NCI-H446 (cell line): ENCODE data around the gene IER3.
A peak's percentile ranks its signal among the peaks of the same experiment; 100 is the strongest.
"Not testable (repeated sequence)": the region's sequence is repeated elsewhere in the genome, so short reads cannot be mapped to it uniquely, and the experiment has no call there.

Experiments used
- DNase-seq, 2 experiments: peaks; one replicate each; lab custom pipeline; 2025; lab: John Stamatoyannopoulos, UW

The IER3 gene

DNA sequence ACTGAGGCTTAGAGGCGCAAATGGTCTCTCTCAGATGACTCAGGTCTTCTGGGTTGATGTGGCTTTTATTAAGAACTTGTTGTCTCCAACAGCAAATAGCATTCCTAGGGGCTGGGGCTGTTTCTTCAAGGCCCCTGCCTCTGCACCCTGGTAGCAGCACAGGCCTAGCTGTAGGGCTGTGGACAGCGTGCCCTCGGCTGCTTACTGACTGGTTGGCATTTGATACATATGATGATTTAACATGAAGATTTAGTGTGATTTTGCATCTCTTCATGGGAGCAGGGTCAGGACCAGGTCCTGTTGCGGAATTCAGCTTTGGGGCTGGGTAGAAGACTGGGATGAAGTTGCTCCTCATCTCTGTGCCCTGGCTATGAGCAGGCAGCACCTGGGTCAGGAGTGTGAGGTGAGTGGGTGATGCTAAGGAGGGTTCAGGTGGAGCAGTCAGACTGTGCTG is 24.3 kb upstream of the IER3 start:
- DNase-seq: no peak

DNA sequence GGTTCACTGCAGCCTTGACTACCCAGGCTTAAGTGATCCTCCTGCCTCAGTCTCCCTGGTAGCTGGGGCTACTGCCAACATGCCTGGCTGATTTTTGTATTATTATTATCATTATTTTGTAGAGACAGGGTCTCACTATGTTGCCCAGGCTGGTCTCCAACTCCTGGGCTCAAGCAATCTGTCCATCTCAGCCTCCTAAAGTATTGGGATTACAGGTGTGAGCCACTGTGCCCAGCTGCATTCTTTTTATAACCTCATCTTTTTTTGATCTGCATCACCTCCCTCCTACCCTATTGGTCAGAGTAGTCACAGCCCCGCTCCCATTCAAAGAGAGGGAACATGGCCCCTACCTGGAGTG is 23.6 kb upstream of the IER3 start:
- no peak for DNase-seq

DNA sequence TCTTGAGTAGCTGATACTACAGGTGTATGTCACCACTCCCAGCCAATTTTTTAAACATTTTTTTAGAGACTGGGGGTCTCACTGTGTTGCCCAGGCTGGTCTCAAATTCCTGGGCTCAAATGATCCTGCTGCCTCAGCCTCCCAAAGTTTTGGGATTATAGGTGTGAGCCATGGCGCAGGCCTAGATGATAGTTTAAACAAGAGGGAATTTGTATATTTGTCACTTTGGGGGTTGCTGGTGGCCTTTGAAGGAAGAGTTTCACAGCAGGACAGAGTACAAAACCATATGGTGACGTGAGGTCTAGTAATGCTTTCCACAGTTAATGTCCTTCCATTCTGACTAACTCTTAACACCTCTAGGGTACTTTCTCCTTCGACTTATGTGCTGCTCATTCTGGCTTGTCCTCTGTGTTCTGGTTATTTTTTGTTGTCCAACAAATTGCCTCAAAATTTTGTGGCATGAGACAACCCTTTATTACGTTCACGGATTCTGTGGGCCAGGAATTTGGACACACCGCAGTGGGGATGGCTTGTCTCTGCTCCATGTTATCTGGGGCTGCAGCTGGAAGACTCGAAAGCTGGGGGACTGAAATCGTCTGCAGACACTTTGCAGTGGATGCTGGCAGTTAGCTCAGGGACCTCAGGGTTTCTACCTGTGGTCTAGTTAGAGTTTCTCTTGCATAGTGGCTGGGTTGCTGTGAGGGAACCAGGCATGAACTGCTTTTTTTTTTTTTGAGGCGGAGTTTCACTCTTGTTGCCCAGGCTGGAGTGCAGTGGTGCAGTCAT is 23.0 kb upstream of the IER3 start:
- no peak for DNase-seq

DNA sequence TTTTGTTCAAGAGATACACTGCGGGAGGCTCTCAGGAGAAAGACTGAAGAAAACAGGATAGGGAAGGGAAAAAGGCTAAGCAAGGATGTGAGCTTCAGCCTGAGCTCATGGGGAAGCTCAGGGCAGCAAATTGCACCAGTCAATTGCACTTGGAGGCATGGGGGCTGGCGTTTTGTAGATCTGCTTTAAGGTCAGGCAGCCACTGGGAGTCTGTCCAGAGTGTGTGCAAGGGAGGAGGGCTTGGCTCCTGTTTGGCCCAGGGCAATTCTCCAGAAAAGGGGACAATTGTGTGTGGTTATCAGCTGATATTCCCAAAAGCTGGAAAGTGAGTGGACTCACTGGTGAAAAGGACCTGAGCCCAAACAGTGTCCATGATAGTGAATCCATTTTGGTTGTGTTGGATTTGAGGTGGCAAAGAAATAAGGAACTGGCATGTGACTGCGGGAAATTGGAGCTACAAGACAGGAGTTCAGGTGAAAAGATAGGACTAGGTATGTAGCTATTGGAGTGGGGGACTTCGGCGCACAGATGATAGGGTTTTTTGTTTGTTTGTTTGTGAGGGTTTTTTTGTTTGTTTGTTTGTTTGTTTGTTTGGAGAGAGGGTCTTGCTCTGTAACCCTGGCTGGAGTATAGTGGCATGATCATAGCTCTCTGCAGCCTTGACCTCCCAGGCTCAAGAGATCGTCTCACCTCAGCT is 22.3 kb upstream of the IER3 start:
- DNase-seq: no peak

DNA sequence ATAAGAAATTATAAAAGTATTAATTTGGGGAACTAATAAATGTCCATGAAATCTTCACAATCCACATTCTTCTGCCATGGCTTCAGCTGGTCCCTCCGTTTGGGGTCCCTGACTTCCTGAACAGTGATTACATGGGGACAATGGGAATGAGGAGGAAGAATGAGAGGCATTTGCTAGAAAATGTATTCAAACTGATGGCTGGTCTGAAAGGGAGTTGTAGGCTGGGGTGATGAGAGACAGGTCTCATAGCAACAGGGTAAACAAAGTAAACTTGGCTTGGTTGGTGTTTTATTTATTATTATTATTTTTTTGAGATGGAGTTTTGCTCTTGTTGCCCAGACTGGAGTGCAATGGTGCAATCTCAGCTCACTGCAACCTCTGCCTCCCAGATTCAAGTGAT is 21.1 kb upstream of the IER3 start:
- DNase-seq: not testable (repeated sequence)

DNA sequence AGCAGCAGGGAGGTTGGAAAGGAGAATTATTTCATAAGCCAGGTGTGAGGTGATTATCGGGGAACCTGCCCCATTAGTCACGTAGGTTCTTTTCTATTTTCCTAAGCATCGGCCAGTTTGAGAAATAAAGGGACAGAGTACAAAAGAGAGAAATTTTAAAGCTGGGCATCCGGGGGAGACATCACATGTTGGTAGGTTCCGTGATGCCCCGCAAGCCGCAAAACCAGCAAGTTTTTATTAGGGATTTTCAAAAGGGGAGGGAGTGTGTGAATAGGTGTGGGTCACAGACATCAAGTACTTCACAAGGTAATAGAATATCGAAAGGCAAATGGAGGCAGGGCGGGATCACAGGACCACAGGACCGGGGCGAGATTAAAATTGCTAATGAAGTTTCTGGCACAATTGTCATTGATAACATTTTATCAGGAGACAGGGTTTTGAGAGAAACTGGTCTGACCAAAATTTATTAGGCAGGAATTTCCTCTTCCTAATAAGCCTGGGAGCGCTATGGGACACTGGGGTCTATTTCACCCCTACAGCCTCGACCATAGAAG is 20.2 kb upstream of the IER3 start:
- not testable (repeated sequence) for DNase-seq

DNA sequence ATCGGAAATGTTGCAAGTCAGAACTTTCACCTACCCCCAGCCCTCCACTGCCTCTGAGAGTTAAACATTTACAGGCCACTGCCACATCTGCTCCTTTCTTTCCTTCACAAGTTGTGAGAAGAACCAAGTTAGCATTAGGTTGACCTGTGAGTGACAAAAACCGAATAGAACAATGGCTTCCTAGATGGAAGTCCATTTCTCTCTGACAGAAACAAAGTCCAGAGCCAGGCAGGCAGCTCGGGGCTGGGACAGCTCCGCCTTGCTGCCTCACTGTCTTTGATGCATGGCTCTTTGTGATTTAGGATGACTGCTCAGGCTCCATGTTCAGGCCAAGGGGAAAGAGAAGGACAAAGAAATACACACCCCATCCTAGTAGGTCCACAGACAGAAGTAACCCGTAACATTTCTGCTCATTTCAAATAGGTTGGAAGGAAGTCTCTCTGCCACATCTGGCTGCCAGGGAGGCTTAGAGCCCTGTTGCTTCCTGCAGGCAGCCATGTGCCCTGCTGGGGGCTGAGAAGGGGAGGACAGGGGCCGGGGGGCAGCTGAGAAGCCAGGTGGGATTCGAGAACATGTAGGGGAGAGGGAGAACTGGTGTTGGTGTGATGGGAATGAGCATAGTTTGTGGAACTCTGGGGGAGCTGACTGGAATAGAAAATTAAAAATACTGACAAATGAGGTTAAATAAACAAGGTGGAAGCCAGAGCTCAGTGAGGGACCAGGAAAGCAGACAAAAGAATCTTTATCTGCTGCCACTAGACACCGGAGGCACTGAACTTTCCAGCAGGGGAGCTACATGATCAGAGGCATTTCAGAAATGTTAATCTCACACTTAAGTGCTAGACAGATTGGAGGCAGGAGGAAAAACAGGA is 19.5 kb upstream of the IER3 start:
- no peak for DNase-seq

DNA sequence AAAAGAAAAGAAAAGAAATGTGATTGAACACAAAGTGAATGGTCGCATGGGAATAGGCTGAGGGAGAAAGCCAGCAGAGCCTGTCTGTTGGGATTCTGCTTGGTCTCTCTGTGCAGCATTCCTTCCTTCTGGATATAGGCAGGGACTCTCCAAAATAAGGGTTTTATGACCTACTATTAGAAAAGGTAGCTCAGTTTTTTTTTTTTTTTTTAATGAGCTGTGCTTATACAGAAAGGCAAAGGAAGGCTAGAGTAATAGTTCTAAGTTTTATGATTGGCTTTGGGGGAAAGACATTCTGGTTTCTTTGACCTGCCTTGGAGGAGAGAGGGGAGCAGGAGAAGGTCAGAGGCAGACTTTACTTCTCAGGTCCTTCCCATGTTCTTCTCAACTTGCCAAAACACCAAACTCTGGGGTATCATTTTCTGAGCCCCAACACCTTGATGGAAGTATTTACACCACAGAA is 18.8 kb upstream of the IER3 start:
- no peak for DNase-seq

DNA sequence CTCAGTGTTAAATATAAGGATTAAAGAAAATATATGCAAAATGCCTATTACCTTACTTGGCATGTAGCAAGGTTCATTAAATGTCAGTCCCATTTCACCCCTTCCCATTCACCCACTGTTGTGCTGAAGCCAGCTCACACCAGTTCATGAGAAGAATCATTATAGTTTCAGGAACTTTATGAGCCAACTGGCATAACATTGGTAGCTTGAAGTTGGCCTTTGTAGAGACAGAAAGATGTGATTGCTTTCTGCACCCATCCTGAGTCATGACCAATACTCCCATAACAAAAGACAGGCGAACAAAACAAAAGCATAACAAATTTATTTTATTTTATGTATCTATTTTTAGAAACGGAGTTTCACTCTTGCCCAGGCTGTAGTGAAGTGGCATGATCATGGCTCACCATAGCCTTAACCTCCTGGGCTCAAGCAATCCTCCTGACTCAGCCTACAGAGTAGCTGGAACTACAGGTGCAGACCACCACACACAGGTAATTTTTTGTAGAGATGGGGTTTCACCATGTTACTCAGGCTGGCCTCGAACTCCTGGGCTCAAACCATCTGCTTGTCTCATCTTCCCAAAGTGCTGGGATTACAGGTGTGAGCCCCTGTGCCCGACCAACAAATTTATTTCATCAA is 17.6 kb upstream of the IER3 start:
- no peak for DNase-seq

DNA sequence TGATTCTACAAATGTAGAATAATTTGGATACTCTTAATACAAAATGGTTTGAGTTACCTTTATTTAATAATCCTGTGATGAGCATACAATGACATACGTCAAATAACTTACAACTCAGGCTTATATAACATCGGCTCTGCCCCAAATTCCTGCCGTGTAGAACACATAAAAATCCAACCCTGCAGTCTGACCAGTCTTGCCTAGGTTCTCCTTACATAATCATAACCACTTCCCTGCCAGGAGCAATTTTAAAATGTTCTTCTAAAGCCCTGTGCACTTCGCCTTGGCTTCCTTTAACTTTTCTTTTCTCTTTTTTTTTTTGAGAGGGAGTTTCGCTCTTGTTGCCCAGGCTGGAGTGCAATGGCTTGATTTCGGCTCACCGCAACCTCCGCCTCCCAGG is 16.2 kb upstream of the IER3 start:
- no peak for DNase-seq

DNA sequence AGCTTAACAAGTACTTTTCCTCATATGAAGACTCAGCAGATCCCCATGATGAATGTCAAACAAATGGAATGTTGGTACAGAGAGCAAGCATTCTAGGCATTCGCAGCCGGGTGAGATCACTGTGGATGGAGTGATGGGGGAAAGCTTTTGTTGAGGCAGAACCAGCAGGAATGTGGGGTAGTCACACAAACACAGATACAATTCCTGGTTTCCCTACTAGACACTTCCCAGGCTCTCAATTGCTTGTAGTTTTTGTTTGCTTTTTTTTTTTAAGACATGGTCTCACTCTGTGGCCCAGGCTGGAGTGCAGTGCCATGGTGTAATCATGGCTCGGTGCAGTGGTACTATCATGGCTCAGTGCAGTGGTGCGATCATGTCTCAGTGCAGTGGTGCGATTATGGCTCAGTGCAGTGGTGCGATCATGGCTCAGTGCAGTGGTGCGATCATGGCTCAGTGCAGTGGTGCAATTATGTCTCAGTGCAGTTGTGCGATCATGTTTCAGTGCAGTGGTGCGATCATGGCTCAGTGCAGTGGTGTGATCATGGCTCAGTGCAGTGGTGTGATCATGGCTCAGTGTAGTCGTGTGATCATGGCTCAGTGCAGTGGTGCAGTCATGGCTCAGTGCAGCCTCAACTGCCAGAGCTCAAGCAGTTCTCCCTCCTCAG is 15.4 kb upstream of the IER3 start:
- no peak for DNase-seq

DNA sequence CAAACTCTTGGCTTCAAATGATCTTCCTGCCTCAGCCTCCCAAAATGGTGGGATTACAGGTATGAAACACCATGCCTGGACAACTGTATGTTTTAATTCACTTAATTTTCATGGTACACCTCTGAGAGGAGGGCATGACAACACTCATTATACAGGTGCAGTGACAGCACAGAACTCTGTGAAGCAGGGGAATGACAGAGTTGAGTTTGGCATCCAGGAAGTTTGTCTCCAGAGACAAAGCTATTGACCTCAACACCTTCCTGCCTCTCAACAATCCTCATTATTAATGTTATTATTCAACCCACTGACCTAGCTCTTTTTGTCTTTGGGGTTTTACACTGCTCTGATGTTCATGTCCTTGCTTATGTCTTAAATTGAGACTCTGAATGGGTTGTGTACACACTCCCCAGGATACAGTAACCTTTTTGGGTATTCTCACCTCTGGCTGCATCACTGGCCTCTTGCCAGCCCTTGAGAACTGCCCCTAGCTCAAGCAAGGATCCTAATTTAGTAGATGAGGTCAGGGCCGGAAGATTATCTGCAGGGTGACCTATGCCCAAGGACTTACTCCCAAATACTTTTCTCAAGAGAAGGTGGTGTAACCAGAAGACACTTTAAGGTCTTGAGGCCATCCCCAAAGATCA is 13.0 kb upstream of the IER3 start:
- DNase-seq: no peak

DNA sequence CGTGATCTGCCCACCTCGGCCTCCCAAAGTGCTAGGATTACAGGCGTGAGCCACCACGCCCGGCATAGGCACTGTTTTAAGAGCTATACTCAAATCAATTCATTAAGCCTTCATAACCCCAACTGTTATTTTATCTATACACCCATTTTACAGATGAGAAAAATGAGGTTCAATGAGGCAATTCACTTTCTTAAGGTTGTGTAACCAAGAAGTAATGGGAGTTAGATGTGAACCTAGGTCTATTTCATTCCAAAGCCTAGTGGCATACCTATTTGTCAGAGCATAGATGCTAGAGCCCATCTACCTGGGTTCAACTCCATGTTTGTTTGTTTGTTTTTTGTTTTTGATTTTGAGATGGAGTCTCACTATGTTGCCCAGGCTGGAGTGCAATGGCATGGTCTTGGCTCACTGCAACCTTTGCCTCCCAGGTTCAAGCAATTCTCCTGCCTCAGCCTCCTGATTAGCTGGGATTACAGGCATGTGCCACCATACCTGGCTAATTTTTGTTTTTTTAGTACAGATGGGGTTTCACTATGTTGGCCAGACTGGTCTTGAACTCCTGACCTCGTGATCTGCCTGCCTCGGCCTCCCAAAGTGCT is 12.2 kb upstream of the IER3 start:
- not testable (repeated sequence) for DNase-seq

DNA sequence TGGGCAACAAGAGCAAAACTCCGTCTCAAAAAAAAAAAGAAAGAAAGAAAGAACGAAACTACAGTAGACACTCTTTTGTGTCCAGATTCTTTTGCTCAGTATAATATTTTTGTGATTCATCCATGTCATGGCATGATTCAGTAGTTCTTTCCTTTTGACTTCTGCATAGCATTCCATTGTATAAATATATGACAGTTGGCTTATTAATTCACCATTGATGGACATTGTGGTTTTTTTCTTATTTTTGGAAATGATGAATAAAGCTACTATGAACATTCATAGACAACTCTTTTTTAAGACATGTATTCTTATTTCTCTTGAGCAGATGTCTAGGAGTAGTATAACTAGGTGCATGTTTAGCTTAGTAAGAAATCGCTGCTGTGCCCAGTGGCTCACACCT is 10.3 kb upstream of the IER3 start:
- DNase-seq: no peak

DNA sequence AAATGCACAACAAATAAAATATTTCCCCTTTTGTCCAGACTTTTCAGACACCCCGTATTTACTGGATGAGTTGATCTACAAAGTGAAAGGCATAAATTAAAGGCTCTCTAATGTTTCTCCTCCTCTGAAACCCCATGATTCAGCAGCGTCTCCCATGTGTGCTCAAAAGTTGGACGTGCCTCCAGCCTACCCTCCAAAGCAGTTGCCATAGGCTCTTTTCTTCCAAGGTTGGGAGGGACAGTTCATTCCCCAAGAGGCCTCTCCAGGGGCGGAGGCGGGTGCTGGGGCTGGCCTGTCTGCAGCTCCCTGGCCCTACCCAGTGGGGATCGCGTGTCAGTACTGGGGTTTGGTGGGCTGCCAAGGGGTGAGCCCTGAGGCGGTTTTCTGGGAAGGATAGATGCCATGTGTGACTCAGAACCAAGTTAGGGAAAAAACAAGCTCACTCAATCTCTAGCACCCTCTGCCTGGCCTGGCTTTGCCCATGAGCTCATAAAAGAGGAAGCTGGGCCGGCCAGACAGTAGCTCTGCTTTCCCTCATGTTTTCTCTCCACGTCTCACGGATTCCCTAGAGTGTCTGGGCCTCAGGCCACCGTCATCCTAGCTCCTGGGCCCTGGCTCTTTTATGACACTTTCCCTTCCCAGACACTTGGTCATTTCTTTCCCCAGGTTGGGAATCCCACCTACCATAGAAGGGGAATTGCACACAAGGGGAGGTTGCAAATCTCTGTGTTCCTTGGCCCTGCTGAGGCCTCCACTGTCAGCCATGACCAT is 8.0 kb upstream of the IER3 start:
- peak; percentile 46 to 88 for DNase-seq

DNA sequence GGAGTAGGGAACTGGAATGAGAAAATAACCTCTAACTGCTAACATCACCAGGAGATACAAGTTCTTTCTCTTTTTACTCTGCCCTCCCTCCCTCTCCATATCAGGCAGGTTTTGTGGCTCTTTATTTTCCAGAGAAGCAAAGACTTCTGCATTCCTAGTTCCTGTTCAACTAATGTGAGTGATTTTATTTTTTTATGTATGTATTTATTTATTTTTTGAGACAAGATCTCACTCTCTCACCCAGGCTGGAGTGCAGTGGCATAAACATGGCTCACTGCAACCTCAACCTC is 6.0 kb upstream of the IER3 start:
- no peak for DNase-seq

DNA sequence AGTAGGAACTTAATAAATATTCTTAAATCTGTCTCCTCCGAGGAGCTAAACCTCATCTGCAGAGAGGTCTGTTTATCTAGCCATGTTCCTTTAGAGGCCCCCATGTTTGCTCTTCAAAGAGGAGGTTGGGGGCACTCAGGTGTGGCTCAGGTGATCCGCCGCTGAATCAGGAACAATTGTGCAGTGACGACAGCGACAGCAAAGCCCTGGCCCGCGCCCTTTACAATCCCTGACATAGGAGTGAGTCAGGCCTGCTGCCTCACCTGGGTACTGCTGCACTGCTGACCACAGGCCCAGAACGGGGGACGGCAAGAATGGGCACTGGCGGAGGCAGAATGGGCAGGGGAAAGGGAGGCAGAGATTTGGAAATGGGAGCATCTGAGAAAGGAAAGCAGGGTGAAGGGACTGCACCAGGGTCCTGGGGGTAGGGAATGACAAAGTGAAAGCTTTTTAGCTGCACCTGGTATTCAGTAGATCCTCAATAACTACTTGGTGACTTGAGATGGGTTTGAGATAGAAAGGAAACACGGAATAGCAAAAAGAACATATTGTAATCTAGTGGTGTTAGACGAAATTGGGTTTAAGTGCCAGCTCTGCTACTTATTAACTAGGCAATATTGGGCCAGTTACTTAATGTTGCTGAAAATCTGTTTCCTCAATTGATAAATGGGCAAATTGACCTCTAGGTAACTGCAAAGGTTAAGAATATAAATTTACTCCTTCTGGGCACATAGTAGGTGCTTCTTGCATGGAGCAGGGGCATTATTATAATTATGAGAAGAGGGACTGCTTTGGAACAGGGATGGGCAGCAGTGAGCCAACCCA is 5.4 kb upstream of the IER3 start:
- no peak for DNase-seq

DNA sequence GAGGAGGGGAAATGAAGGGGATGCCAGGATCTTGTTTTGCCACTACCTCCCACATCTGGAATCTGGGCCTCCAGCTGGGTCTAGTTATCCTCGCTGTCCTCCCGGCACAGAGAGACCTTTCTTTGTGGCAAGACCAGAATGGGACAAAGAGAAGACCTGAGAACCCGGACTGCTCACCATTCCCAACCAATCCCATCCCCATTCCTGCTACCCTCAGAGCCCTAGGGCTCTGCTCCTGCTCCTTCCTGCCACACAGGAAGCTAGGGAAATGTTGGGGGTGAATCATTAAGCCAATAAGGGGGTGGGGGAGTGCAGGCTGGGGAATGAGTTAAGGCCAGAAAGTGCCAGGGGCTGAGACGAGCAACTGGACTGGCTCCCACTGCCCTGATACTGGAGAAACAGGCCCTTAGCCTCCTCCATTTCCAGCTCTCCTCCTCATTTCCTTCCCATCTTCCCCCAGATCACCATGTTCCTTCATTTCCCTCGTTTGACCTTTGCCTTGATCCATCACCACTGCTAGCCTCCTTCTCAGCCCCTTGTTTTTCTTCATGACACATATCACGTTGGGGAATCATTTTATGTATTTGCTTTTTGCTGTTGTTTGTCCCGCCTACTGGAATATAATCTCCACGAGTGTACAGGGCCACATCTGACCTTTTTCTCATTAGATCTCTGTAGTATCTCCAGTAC is 4.6 kb upstream of the IER3 start:
- DNase-seq: no peak
